ENCODE data around the gene RETREG3.
A peak's percentile ranks its signal among the peaks of the same experiment; 100 is the strongest.
"Not testable (repeated sequence)": the region's sequence is repeated elsewhere in the genome, so short reads cannot be mapped to it uniquely, and the experiment has no call there.

RETREG3 gene

GRCh38 chr17:42629411-42630009 lies 20.3 kb upstream of the RETREG3 start:
- Histone ChIP-seq H3K4me3 (ENCODE audit: low read length) (no peak overlapping the region), H3K4me1 (ENCODE audit: control insufficient read depth, insufficient read depth, low read length) (no peaks in the 10 kb centered on the region), H3K36me3 (ENCODE audit: control insufficient read depth, insufficient read depth, low read length, severe bottlenecking) (no peaks in the 10 kb centered on the region), H3K9ac (ENCODE audit: low read length) (no peak overlapping the region), H3K9me3 (ENCODE audit: control insufficient read depth, low read length) (no peaks in the 10 kb centered on the region), H3K27me3 (replicated peaks; ENCODE audit: control insufficient read depth, insufficient read depth, low read length) (no peaks in the 10 kb centered on the region)
- DNase-seq (ENCODE audit: low read depth) = no peak

- H3K4me3 ChIP-seq (ENCODE audit: low read length); H3K9me3 ChIP-seq (ENCODE audit: control insufficient read depth, low read length); H3K9ac ChIP-seq (ENCODE audit: low read length); H3K36me3 ChIP-seq (ENCODE audit: control insufficient read depth, insufficient read depth, low read length, severe bottlenecking); DNase-seq (ENCODE audit: low read depth); H3K27me3 ChIP-seq (replicated peaks; ENCODE audit: control insufficient read depth, insufficient read depth, low read length); H3K4me1 ChIP-seq (ENCODE audit: control insufficient read depth, insufficient read depth, low read length): not testable (repeated sequence)
Observed at GRCh38 chr17:42627032-42627764, 18.0 kb upstream of the RETREG3 start.

- H3K4me1 ChIP-seq (ENCODE audit: control insufficient read depth, insufficient read depth, low read length) = no peaks in the 10 kb centered on the region
- H3K9ac ChIP-seq (ENCODE audit: low read length) = no peak overlapping the region
- no peak for DNase-seq (ENCODE audit: low read depth)
- H3K9me3 ChIP-seq (ENCODE audit: control insufficient read depth, low read length) = no peaks in the 10 kb centered on the region
- H3K4me3 ChIP-seq (ENCODE audit: low read length) = no peak overlapping the region
- no peaks in the 10 kb centered on the region for H3K27me3 ChIP-seq (replicated peaks; ENCODE audit: control insufficient read depth, insufficient read depth, low read length)
- no peaks in the 10 kb centered on the region for H3K36me3 ChIP-seq (ENCODE audit: control insufficient read depth, insufficient read depth, low read length, severe bottlenecking)
Observed at GRCh38 chr17:42623732-42624596, 14.8 kb upstream of the RETREG3 start.

- Histone ChIP-seq H3K4me3 (ENCODE audit: low read length) (no peak overlapping the region), H3K9ac (ENCODE audit: low read length) (no peak overlapping the region), H3K9me3 (ENCODE audit: control insufficient read depth, low read length) (no peaks in the 10 kb centered on the region), H3K36me3 (ENCODE audit: control insufficient read depth, insufficient read depth, low read length, severe bottlenecking) (no peaks in the 10 kb centered on the region), H3K4me1 (ENCODE audit: control insufficient read depth, insufficient read depth, low read length) (peaks cover 4% of the 10 kb centered on the region), H3K27me3 (replicated peaks; ENCODE audit: control insufficient read depth, insufficient read depth, low read length) (no peaks in the 10 kb centered on the region)
- DNase-seq (ENCODE audit: low read depth) = no peak
Observed at GRCh38 chr17:42623271-42623670, 14.1 kb upstream of the RETREG3 start.

DNA sequence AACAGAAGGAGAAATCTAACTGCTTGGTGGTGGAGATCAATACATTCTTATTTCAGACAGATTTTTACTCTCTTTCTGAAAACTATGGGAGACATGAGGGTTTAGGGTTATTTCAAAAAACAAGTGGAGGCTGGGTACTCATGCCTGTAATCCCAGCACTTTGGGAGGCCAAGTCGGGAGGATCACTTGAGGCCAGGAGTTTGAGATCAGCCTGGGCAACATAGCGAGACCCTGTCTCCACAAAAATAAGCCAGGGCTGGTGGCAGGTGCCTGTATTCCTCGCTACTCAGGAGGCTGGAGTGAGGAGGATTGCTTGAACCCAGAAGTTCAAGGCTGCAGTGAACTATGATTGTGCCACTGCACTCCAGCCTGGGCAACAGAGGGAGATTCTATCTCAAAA lies 12.8 kb upstream of the RETREG3 start:
- not testable (repeated sequence) for DNase-seq (ENCODE audit: low read depth); H3K4me1 ChIP-seq (ENCODE audit: control insufficient read depth, insufficient read depth, low read length); H3K27me3 ChIP-seq (replicated peaks; ENCODE audit: control insufficient read depth, insufficient read depth, low read length); H3K4me3 ChIP-seq (ENCODE audit: low read length); H3K9me3 ChIP-seq (ENCODE audit: control insufficient read depth, low read length); H3K9ac ChIP-seq (ENCODE audit: low read length); H3K36me3 ChIP-seq (ENCODE audit: control insufficient read depth, insufficient read depth, low read length, severe bottlenecking)

DNA sequence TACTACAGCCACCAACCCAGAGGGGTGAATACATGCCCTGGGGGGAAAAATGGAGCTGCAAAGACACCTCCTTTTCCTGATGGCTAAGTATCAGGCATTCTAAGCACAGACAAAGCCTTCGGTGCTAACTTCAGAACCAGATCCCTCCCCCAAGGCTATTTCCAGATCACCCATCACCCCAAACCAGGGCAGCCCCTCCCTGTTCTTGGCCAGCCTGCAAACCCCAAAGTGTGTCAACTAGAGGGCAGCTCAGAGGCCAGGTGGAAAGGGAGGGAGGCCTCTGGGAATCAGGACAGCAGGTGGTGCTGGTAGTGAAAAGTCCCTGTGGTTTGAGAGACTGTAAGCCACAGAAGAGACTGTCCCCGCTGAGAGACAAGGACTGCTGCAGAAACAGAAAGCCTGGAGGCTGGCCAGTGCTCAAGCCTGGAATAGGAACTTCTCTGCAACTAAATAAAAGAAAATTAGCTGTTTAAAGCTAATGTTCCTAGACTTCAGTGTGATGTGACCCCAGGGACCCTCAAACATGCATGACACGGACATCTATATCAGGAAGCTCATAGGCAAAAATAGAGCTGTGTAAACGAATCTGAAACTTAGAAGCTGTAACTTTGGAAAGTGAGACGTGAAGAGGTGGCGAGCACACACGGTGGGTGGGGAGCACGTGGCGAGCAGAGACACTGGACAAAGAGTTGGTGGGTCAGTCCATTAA lies 9.4 kb upstream of the RETREG3 start:
- no peak overlapping the region for H3K4me3 ChIP-seq (ENCODE audit: low read length)
- no peak for DNase-seq (ENCODE audit: low read depth)
- H3K4me1 ChIP-seq (ENCODE audit: control insufficient read depth, insufficient read depth, low read length) = peaks cover 6% of the 10 kb centered on the region
- H3K36me3 ChIP-seq (ENCODE audit: control insufficient read depth, insufficient read depth, low read length, severe bottlenecking) = peaks cover 24% of the 10 kb centered on the region
- H3K27me3 ChIP-seq (replicated peaks; ENCODE audit: control insufficient read depth, insufficient read depth, low read length) = no peaks in the 10 kb centered on the region
- H3K9me3 ChIP-seq (ENCODE audit: control insufficient read depth, low read length) = no peaks in the 10 kb centered on the region
- no peak overlapping the region for H3K9ac ChIP-seq (ENCODE audit: low read length)

DNA sequence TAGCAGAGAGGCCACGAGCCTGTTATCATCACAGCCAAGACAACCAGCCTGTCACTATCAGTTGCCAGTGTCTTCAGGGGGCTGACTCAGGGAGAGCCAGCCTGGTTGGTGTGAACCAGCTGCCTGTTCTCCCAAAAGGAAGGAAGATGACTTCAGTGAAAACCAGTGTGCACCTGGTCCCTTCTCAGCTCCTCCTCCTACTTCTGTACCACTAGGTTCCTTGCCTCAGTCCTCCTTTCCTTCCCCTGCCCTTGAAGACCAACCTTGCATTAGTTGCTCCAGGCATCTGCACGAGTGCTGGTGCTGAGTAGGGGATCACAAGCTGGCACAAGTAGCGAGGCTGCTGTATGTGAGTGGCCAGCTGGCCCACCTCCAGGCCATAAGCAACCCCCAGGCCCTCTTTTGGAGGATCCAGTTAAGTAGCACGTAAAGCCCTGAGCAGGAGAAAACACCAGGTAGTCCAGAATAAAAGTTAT lies 8.8 kb upstream of the RETREG3 start:
- H3K4me3 ChIP-seq (ENCODE audit: low read length) = no peak overlapping the region
- H3K9ac ChIP-seq (ENCODE audit: low read length) = no peak overlapping the region
- peaks cover 6% of the 10 kb centered on the region for H3K4me1 ChIP-seq (ENCODE audit: control insufficient read depth, insufficient read depth, low read length)
- DNase-seq (ENCODE audit: low read depth) = no peak
- H3K27me3 ChIP-seq (replicated peaks; ENCODE audit: control insufficient read depth, insufficient read depth, low read length) = no peaks in the 10 kb centered on the region
- H3K9me3 ChIP-seq (ENCODE audit: control insufficient read depth, low read length) = no peaks in the 10 kb centered on the region
- peaks cover 30% of the 10 kb centered on the region for H3K36me3 ChIP-seq (ENCODE audit: control insufficient read depth, insufficient read depth, low read length, severe bottlenecking)

- H3K4me1 ChIP-seq (ENCODE audit: control insufficient read depth, insufficient read depth, low read length) = peaks cover 10% of the 10 kb centered on the region
- H3K36me3 ChIP-seq (ENCODE audit: control insufficient read depth, insufficient read depth, low read length, severe bottlenecking) = peaks cover 44% of the 10 kb centered on the region
Observed at GRCh38 chr17:42613699-42614295, 4.6 kb upstream of the RETREG3 start.

GRCh38 chr17:42612013-42612412 lies 2.8 kb upstream of the RETREG3 start:
- H3K36me3 ChIP-seq (ENCODE audit: control insufficient read depth, insufficient read depth, low read length, severe bottlenecking) = peaks cover 44% of the 10 kb centered on the region

More at GRCh38 chr17:42613699-42614295, 4.6 kb upstream of the RETREG3 start:
- no peaks in the 10 kb centered on the region for H3K27me3 ChIP-seq (replicated peaks; ENCODE audit: control insufficient read depth, insufficient read depth, low read length)
- H3K4me3 ChIP-seq (ENCODE audit: low read length) = no peak overlapping the region
- H3K9me3 ChIP-seq (ENCODE audit: control insufficient read depth, low read length) = no peaks in the 10 kb centered on the region
- no peak overlapping the region for H3K9ac ChIP-seq (ENCODE audit: low read length)
- no peak for DNase-seq (ENCODE audit: low read depth)

GRCh38 chr17:42609814-42610801 lies 934 bp upstream of the RETREG3 start:
- H3K4me3 ChIP-seq (ENCODE audit: low read length) = peak overlapping the region; percentile 95
- H3K9ac ChIP-seq (ENCODE audit: low read length) = peak overlapping the region; percentile 84

More at GRCh38 chr17:42612013-42612412, 2.8 kb upstream of the RETREG3 start:
- no peaks in the 10 kb centered on the region for H3K27me3 ChIP-seq (replicated peaks; ENCODE audit: control insufficient read depth, insufficient read depth, low read length)
- no peak overlapping the region for H3K4me3 ChIP-seq (ENCODE audit: low read length)
- no peak for DNase-seq (ENCODE audit: low read depth)
- H3K9me3 ChIP-seq (ENCODE audit: control insufficient read depth, low read length) = no peaks in the 10 kb centered on the region
- peaks cover 12% of the 10 kb centered on the region for H3K4me1 ChIP-seq (ENCODE audit: control insufficient read depth, insufficient read depth, low read length)
- no peak overlapping the region for H3K9ac ChIP-seq (ENCODE audit: low read length)

More at GRCh38 chr17:42609814-42610801, 934 bp upstream of the RETREG3 start:
- H3K36me3 ChIP-seq (ENCODE audit: control insufficient read depth, insufficient read depth, low read length, severe bottlenecking) = peaks cover 34% of the 10 kb centered on the region
- not testable (repeated sequence) for H3K27me3 ChIP-seq (replicated peaks; ENCODE audit: control insufficient read depth, insufficient read depth, low read length); DNase-seq (ENCODE audit: low read depth); H3K9me3 ChIP-seq (ENCODE audit: control insufficient read depth, low read length)
- H3K4me1 ChIP-seq (ENCODE audit: control insufficient read depth, insufficient read depth, low read length) = peaks cover 12% of the 10 kb centered on the region
